Stimulated activated CD8-positive, alpha-beta memory T cell treated with anti-CD3 and anti-CD28 coated beads, Interleukin-12 subunit alpha, Interleukin-12 subunit beta, amount 100 ng/mL, for 4 hours (primary cell): Measurements from ENCODE around the gene KLHL36.
"Not testable (repeated sequence)": the region's sequence is repeated elsewhere in the genome, so short reads cannot be mapped to it uniquely, and the experiment has no call there.

Source experiments
- DNase-seq: peaks from one replicate; pipeline ENCODE4 v3.0.0-alpha.2; 2020; ENCODE audit warnings: low read depth

The KLHL36 gene

DNA sequence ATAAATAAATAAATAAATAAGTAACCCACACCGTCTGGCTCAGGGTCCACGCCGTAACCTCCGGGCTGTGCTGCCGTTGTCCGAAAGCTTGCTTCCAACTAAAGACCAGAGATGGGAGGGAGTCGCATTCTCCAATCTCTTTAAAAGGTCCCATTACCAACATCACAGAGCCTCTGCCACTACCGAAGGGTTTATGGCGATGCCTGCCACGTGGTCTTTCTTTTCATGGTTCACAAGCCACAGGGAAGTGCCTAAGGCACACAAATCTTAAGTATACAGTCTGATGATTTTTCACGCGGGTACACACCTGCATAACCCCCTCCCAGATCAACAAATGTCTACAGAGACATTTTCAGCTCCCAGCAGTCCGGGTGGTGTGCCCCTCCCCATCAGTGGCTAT is 31.8 kb upstream of the KLHL36 start:
- no peak for DNase-seq

- no peak for DNase-seq
Measured at GRCh38 chr16:84617041-84617790, 31.1 kb upstream of the KLHL36 start.

DNA sequence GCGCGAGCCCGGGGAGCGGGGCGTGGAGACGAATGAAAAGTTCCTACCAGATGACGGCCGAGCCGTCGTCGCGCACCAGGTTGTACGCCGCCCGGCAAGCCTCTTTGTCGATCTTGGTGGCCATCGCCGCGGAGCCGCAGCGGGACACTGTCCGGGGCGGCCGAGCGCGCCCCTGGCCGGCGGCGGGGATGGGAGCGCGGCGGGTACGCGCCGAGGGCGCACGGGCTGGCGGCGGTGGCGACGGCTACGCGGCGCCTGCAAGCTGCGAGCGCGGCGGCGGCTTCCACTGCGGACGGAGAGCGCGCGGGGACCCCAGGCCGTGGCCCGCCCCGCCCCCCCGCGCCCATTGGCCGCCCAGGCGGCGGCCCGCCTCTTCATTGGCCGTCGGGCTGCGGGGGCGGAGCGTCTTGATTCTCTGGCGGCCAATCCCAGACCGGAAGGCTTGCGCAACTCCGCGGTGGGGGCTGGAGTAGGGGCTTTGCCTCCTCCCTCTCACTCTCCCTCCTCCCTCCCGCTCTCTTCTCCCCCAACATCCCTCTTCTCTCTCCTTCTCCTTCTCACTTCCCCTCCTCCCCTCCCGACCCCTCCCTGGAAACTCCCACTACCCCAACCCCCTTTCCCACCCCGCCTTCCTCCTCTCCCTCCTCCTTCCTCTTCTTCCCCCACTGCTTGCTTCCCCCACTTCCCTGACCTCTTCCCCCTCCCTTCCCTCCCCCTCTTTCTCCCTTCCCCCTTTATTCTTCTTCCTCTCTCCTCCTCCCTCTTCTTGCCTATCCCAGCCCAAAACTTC is 30.3 kb upstream of the KLHL36 start, which contains the start of gene COTL1:
TSS of gene COTL1 (minus strand) at position 288 of the 790 bp plus-strand sequence. CDS start at position 124, 164 bp downstream.
- DNase-seq: peak; percentile 94

DNA sequence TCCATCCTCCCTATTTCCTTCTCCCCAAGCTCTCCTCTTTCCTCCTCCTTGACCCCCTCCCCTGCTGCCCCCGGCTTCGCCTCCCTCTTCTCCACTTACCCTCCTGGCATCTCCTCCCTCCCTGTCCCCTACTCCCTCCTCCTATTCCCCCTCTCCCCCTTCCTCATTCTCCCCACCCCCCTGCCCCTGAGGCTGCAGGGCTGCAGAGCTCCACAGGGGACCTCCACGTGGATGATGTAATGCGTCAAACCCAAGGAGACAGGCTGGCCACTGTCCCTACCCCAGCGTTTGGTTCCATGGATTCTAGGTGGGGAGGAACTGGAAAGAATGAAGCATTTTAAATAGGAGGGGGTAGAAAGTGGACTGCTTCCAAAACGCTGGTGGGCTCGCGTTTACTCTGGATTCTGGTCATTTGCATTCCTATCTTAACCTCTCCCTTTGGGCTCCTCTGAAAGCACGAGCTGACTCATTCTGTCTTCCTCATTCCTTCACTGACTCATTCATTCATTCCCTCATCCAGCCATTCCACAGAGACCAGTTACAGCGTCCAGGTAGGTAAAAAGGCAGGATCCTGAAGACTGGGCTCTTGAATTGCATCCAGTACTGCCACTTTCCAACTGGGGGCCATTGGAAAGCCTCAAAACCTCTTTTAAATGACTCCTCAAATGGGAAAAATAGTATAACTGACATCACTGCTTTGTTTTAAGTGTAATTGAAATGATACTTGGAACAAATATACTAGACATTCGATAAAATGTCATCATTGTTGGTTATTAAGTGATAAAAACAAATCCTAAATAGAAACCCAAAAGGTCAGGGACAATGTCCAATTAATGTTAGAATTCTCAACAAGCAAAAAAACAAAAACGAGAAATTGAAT is 29.5 kb upstream of the KLHL36 start:
- DNase-seq: no peak

DNA sequence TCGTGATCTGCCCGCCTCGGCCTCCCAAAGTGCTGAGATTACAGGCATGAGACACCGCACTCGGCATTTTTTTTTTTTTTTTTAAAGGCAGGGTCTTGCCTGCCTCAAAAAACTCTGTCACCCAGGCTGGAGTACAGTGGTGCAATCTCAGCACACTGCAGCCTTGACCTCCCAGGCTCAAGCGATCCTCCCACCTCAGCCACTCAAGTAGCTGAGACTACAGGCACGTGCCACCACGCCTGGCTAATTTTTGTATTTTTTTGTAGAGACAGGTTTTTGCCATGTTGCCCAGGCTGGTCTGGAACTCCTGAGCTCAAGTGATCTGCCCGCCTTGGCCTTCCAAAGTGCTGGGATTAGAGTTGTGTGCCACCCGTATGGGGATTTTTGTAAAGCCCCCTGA is 27.4 kb upstream of the KLHL36 start:
- DNase-seq: not testable (repeated sequence)

- DNase-seq: no peak
Measured at GRCh38 chr16:84625556-84625955, 22.8 kb upstream of the KLHL36 start.

GRCh38 chr16:84628226-84628731 is 20.0 kb upstream of the KLHL36 start:
- DNase-seq: no peak

DNA sequence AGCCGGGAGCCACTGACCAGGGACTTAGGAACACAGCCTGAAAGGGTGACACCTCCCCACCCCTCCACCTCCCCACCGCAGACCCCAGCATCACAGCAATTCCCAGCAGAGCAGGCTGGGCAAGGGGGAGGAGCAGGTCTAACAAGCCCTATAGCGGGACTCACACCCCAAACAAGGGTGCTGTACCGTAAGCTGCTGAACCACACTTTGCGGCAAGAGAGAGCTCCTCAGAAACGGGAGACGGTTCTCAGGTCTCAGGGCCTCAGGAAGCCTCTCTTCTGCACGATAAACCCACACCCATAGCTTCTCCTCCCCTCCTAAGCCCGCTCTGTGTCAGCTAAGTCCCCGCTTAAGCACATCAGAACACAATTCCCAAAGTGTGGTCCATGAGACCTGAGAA is 18.7 kb upstream of the KLHL36 start:
- no peak for DNase-seq

- no peak for DNase-seq
Measured at GRCh38 chr16:84630009-84630408, 18.3 kb upstream of the KLHL36 start.

GRCh38 chr16:84630446-84631152 is 17.7 kb upstream of the KLHL36 start:
- no peak for DNase-seq

DNA sequence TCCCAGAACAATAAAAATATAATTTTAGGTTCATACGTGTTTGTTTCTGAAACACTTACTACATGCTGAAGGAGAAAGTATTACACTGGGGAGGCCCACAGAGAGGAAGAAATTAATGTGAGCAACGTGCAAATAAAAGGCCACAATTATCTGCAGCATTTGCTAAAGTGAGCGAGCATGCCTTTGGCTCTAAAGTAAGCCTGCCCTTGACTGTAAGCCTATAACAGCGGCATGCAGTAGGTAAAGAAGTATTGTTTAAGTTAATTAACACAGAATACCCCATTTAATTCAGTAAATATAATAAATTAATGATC is 17.2 kb upstream of the KLHL36 start:
- no peak for DNase-seq

DNA sequence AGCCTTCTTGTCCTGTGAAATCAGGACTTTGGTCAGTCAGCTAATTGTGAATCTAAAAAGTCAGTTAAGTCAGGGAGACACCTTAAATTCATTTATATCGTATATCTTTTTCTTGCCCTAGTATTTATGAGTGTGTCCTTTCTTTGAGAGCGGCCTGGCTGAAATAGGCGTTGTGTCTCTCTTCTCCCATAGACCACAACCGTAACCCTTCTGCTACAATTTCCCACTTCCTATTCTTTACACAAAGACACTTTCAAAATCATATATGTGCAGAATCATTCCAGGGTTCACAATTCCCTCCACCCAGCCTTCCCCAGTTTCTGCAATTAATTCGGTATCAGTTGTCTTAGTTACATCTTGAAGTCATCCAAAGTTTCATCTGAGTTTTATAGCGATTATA is 16.4 kb upstream of the KLHL36 start:
- no peak for DNase-seq

GRCh38 chr16:84632862-84633261 is 15.4 kb upstream of the KLHL36 start:
- DNase-seq: not testable (repeated sequence)

DNA sequence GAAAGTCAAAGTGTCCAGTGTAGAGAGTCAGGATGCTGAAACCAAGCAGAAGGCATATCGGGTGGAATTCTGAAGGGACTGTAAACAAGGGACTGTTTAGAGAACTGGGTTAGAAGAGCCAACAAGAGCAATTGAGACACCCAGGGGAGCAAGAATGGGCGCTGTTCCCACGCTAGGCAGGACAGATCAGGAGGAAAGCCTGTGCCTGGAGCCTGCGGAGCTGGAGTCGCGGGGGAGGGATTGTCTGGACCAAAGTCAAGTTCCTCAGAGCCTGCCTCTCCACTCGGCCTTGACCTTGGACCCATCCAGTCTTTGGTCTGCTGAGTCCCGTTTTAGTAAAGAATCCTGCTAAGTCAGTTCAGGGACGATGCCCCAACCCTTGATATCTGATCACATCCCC is 14.7 kb upstream of the KLHL36 start:
- no peak for DNase-seq

DNA sequence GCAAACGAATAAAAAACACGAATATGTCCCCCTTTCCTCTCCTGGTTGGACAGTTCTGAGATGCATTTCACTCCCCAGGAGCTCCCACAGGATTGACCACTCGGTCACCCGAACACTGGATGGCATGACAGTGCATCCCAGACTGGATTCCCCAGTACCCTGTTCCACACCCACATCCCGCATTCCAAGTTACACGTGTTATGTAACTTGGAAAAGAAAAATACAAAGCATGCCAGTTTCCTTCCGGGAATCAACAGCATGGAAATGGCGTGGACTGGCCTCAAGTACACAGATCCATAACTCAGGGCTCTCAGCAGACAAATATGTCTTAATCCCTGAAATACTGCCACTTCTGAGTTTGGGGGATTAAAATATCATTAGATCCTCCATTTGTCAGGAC is 12.6 kb upstream of the KLHL36 start:
- no peak for DNase-seq

DNA sequence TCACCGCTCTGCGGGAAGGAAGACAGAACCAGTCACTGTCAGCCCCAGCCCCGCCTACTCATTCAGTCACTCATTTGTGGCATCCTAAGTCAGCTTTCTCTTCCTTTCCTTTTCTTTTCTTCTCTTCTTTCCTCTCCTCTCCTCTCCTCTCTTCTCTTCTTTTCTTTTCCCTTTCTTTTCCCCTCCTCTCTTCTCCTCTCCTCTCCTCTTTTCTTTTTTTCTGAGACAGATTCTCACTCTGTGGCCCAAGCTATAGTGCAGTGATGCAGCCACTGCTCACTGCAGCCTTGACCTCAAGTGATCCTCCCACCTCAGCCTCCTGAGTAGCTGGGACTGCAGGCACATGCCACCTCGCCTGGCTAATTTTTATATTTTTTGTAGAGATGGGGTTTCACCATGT is 10.6 kb upstream of the KLHL36 start:
- DNase-seq: no peak

DNA sequence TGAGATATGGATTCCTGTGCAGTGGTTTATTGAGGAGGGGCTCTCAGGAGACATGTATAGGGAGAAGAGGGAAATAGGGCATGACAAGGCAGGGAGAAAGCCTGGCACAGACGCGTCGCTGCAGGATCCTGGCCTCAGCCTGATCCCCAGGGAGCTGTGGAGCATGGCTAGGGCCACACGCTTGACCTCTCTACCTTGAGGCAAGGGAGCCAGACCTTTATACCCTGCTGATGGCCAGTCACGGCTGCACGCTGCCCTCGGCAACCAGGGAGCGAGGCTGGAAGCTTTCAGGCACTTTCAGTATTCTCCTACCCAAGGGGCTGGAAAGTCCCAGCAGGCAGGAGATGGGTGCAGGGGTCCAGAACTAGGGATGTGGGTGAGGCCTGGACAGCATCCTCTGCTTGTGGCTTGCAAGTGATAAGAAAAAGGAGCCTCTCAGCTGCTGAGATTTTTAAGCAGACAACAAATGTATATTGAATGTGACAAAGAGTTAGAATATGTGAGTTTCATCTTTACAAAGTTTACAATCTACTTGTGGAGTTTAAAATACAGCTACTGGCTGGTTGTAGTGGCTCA is 10.0 kb upstream of the KLHL36 start:
- no peak for DNase-seq

DNA sequence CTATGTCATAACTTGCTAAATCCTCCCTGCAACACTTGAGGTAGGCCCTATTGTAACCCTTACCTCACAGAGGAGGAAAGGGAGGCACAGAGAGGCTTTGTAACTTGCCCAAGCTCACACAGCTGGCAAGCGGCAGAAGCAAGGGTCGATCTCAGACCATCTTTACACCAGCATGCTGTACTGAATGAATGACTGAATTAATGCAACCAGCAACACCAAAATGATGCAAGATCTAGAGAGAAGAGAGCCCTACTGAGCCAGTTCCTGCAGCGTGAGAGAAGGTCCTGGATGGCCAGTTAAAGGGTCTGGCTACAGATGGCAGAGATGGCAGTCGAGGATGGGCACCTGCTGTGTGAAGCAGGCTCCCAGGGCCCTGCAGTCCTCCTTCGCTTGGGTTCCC is 8.2 kb upstream of the KLHL36 start:
- DNase-seq: no peak

GRCh38 chr16:84641643-84642358 is 6.5 kb upstream of the KLHL36 start:
- no peak for DNase-seq

- no peak for DNase-seq
Measured at GRCh38 chr16:84643180-84643583, 5.1 kb upstream of the KLHL36 start.

- no peak for DNase-seq
Measured at GRCh38 chr16:84643674-84644073, 4.6 kb upstream of the KLHL36 start.
